ENCODE results near the gene CNOT4. TPM values are rescaled to one million over a fixed set of nuclear protein-coding genes. Genes with fewer than 3 reads are reported as not detected.

CNOT4 gene
- total and polyA plus RNA-seq, 3 donors from 2014 or later: 38.2 to 56.7 (median 53.2) TPM

GRCh38 chr7:135348493-135348892, 161.4 kb downstream of the CNOT4 start:
- H3K4me1 ChIP-seq: no peaks in the 10 kb centered on the region
- DNase-seq: no peak
- H3K27me3 ChIP-seq: no peaks in the 10 kb centered on the region
- no peaks in the 10 kb centered on the region for H3K9me3 ChIP-seq
- no peaks in the 10 kb centered on the region for H3K36me3 ChIP-seq (ENCODE audit: low read depth, missing control alignments)
- H3K27ac ChIP-seq: no peak overlapping the region
- no peak overlapping the region for H3K4me3 ChIP-seq
- intact Hi-C loops (cut with DNase I; ENCODE audit: low total_unique reads): no loop called here
- TF ChIP-seq POLR2A (IDR thresholded peaks at IDR 0.05) (no peak), CTCF (IDR thresholded peaks at IDR 0.05) (no peak)

- no peak for DNase-seq
- Histone ChIP-seq H3K9me3 (no peaks in the 10 kb centered on the region), H3K27me3 (no peaks in the 10 kb centered on the region), H3K4me3 (no peak overlapping the region), H3K4me1 (no peaks in the 10 kb centered on the region), H3K36me3 (ENCODE audit: low read depth, missing control alignments) (no peaks in the 10 kb centered on the region), H3K27ac (no peak overlapping the region)
- intact Hi-C loops (cut with DNase I; ENCODE audit: low total_unique reads): no loop called here
- TF ChIP-seq POLR2A (IDR thresholded peaks at IDR 0.05) (no peak), CTCF (IDR thresholded peaks at IDR 0.05) (no peak)
- 84 to 86% methylated on average over 2 of the region's 2 CpGs for WGBS, 2 donors
Observed at GRCh38 chr7:135343361-135343760, 166.5 kb downstream of the CNOT4 start.

GRCh38 chr7:135342887-135343286, 167.0 kb downstream of the CNOT4 start:
- no peak overlapping the region for H3K4me3 ChIP-seq
- H3K27me3 ChIP-seq: no peaks in the 10 kb centered on the region
- no peaks in the 10 kb centered on the region for H3K36me3 ChIP-seq (ENCODE audit: low read depth, missing control alignments)
- intact Hi-C loops (cut with DNase I; ENCODE audit: low total_unique reads): no loop called here
- no peak for DNase-seq
- no peaks in the 10 kb centered on the region for H3K9me3 ChIP-seq
- no peak for TF ChIP-seq CTCF (IDR thresholded peaks at IDR 0.05)
- TF ChIP-seq POLR2A (IDR thresholded peaks at IDR 0.05): no peak
- H3K4me1 ChIP-seq: no peaks in the 10 kb centered on the region
- no peak overlapping the region for H3K27ac ChIP-seq
- 64 to 65% methylated on average over 10 of the region's 10 CpGs for WGBS, 2 donors

- no peaks in the 10 kb centered on the region for H3K9me3 ChIP-seq
- 90 to 93% methylated on average over 5 of the region's 5 CpGs for WGBS, 2 donors
- no peak for TF ChIP-seq CTCF (IDR thresholded peaks at IDR 0.05)
- no peak for TF ChIP-seq POLR2A (IDR thresholded peaks at IDR 0.05)
- H3K36me3 ChIP-seq (ENCODE audit: low read depth, missing control alignments): no peaks in the 10 kb centered on the region
- intact Hi-C loops (cut with DNase I; ENCODE audit: low total_unique reads): no loop called here
- no peaks in the 10 kb centered on the region for H3K4me1 ChIP-seq
- no peaks in the 10 kb centered on the region for H3K27me3 ChIP-seq
- H3K27ac ChIP-seq: no peak overlapping the region
- no peak for DNase-seq
- no peak overlapping the region for H3K4me3 ChIP-seq
Observed at GRCh38 chr7:135341049-135341448, 168.9 kb downstream of the CNOT4 start.

GRCh38 chr7:135337977-135338550, 171.8 kb downstream of the CNOT4 start:
- WGBS, 2 donors: 84 to 93% methylated on average over 5 of the region's 5 CpGs

More at GRCh38 chr7:135337977-135338550, 171.8 kb downstream of the CNOT4 start:
- DNase-seq: no peak
- Histone ChIP-seq H3K27ac (no peak overlapping the region), H3K9me3 (no peaks in the 10 kb centered on the region), H3K36me3 (ENCODE audit: low read depth, missing control alignments) (no peaks in the 10 kb centered on the region), H3K4me1 (no peaks in the 10 kb centered on the region), H3K4me3 (no peak overlapping the region), H3K27me3 (no peaks in the 10 kb centered on the region)
- TF ChIP-seq CTCF (IDR thresholded peaks at IDR 0.05) (no peak), POLR2A (IDR thresholded peaks at IDR 0.05) (no peak)
- intact Hi-C loops (cut with DNase I; ENCODE audit: low total_unique reads): no loop called here
